ENCODE data around the gene PDCD1.
"Not testable (repeated sequence)": the region's sequence is repeated elsewhere in the genome, so short reads cannot be mapped to it uniquely, and the experiment has no call there.

The PDCD1 gene

GRCh38 chr2:241879326-241879725 lies 20.6 kb upstream of the PDCD1 start:
- no peak for DNase-seq (ENCODE audit: low read depth in 1 of 2, low spot score in 1 of 2)

GRCh38 chr2:241877989-241878970 lies 19.6 kb upstream of the PDCD1 start:
- peak; percentile 51 to 73 for DNase-seq (ENCODE audit: low read depth in 1 of 2, low spot score in 1 of 2)

- no peak for DNase-seq (ENCODE audit: low read depth in 1 of 2, low spot score in 1 of 2)
Measured at GRCh38 chr2:241877197-241877685, 18.5 kb upstream of the PDCD1 start.

GRCh38 chr2:241876528-241877196 lies 18.0 kb upstream of the PDCD1 start:
- no peak for DNase-seq (ENCODE audit: low read depth in 1 of 2, low spot score in 1 of 2)

GRCh38 chr2:241875754-241876527 lies 17.2 kb upstream of the PDCD1 start:
- not testable (repeated sequence) for DNase-seq (ENCODE audit: low read depth in 1 of 2, low spot score in 1 of 2)

- no peak for DNase-seq (ENCODE audit: low read depth in 1 of 2, low spot score in 1 of 2)
Measured at GRCh38 chr2:241874277-241874925, 15.7 kb upstream of the PDCD1 start.

- no peak for DNase-seq (ENCODE audit: low read depth in 1 of 2, low spot score in 1 of 2)
Measured at GRCh38 chr2:241873803-241874110, 15.1 kb upstream of the PDCD1 start.

- no peak for DNase-seq (ENCODE audit: low read depth in 1 of 2, low spot score in 1 of 2)
Measured at GRCh38 chr2:241873081-241873802, 14.5 kb upstream of the PDCD1 start.

- DNase-seq (ENCODE audit: low read depth in 1 of 2, low spot score in 1 of 2) = no peak
Measured at GRCh38 chr2:241872313-241872642, 13.6 kb upstream of the PDCD1 start.

GRCh38 chr2:241871538-241872312 lies 13.0 kb upstream of the PDCD1 start:
- DNase-seq (ENCODE audit: low read depth in 1 of 2, low spot score in 1 of 2) = no peak

- no peak for DNase-seq (ENCODE audit: low read depth in 1 of 2, low spot score in 1 of 2)
Measured at GRCh38 chr2:241870611-241871537, 12.2 kb upstream of the PDCD1 start.

GRCh38 chr2:241870081-241870541 lies 11.4 kb upstream of the PDCD1 start:
- no peak for DNase-seq (ENCODE audit: low read depth in 1 of 2, low spot score in 1 of 2)

GRCh38 chr2:241869087-241869961 lies 10.6 kb upstream of the PDCD1 start, which contains the start of gene RTP5:
RTP5 (plus strand) TSS chr2:241869729; CDS start chr2:241869757, 28 bp downstream.
- DNase-seq (ENCODE audit: low read depth in 1 of 2, low spot score in 1 of 2) = no peak

- no peak for DNase-seq (ENCODE audit: low read depth in 1 of 2, low spot score in 1 of 2)
Measured at GRCh38 chr2:241868661-241869081, 10.0 kb upstream of the PDCD1 start.

- no peak for DNase-seq (ENCODE audit: low read depth in 1 of 2, low spot score in 1 of 2)
Measured at GRCh38 chr2:241867776-241868420, 9.2 kb upstream of the PDCD1 start.

- DNase-seq (ENCODE audit: low read depth in 1 of 2, low spot score in 1 of 2) = no peak
Measured at GRCh38 chr2:241866790-241867645, 8.3 kb upstream of the PDCD1 start.

All from activated T-helper 1 cell treated with anti-CD3 and anti-CD28 coated beads, Interleukin-2, amount 50 U/mL, for 16 hours (primary cell).